ENCODE data around the gene WSB1.

DNA sequence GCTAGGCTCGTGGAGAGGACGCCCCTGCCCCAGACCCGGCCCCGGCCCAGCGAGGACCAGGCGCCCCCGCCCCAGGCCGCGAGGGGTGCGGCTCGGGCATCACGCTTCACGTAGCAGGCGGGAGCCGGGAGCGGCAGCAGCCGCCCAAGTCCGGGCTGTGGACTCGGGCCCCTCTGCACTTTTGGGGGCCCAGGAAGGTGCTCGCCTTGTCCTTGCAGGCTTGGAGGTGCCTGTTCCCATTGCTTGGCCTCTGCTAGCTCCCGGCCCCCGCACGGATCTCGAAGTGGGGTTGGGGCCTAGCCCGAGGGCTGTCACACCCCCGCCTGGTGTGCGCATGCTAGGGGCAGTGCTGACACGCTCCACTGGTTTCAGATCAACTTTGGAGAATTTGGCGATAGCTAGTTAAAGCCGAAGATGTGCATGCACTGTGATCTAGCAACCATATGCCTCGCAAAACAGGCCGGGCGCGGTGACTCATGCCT lies 55.7 kb downstream of the WSB1 start:
- no peak for TF ChIP-seq ZNF565 (CRISPR knock-in tag; conservative IDR thresholded peaks at IDR 0.05; ENCODE audit: low read depth)
- no peak for TF ChIP-seq PATZ1 (CRISPR knock-in tag; IDR thresholded peaks at IDR 0.05; ENCODE audit: borderline replicate concordance)
- TF ChIP-seq POU6F1 (CRISPR knock-in tag; IDR thresholded peaks at IDR 0.05; ENCODE audit: borderline replicate concordance, low read depth) = no peak
- no peak for TF ChIP-seq ARNTL (CRISPR knock-in tag; IDR thresholded peaks at IDR 0.05; ENCODE audit: borderline replicate concordance, low read depth)
- no peak for TF ChIP-seq ISL1 (CRISPR knock-in tag; IDR thresholded peaks at IDR 0.05)
- TF ChIP-seq ZFP3 (CRISPR knock-in tag; IDR thresholded peaks at IDR 0.05) = no peak
- TF ChIP-seq RARB (CRISPR knock-in tag; IDR thresholded peaks at IDR 0.05) = no peak
- TF ChIP-seq TOX (CRISPR knock-in tag; IDR thresholded peaks at IDR 0.05; ENCODE audit: borderline replicate concordance) = no peak
- no peak for TF ChIP-seq OSR1 (CRISPR knock-in tag; IDR thresholded peaks at IDR 0.05)
- TF ChIP-seq, protein P1, sequence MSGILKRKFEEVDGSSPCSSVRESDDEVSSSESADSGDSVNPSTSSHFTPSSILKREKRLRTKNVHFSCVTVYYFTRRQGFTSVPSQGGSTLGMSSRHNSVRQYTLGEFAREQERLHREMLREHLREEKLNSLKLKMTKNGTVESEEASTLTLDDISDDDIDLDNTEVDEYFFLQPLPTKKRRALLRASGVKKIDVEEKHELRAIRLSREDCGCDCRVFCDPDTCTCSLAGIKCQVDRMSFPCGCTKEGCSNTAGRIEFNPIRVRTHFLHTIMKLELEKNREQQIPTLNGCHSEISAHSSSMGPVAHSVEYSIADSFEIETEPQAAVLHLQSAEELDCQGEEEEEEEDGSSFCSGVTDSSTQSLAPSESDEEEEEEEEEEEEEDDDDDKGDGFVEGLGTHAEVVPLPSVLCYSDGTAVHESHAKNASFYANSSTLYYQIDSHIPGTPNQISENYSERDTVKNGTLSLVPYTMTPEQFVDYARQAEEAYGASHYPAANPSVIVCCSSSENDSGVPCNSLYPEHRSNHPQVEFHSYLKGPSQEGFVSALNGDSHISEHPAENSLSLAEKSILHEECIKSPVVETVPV (CRISPR knock-in tag; IDR thresholded peaks at IDR 0.05) = no peak
